Keratinocyte (primary cell): ENCODE results near the gene LRRTM3. TPM values are rescaled to one million over a fixed set of nuclear protein-coding genes. Genes with fewer than 3 reads are reported as not detected.

Source experiments
- DNase-seq: peaks from one replicate; pipeline ENCODE4 v3.0.0-alpha.2; 2011; ENCODE audit warnings: low read depth, missing footprints, low spot score
- FAIRE-seq: peaks from 2 replicates; lab custom pipeline; 2011; peaks lifted over from hg19 to GRCh38; lab: Jason Lieb, UNC
- H2AFZ ChIP-seq: 2 replicates; pipeline ENCODE4 v1.6.0; 2012; ENCODE audit warnings: low read length, control low read depth, inconsistent platforms; ENCODE audit not compliant: control insufficient read depth
- H3K27ac ChIP-seq: 2 replicates; pipeline ENCODE4 v1.5.1; 2011; ENCODE audit warnings: low read length; ENCODE audit not compliant: control insufficient read depth, insufficient read depth
- H3K27me3 ChIP-seq: 3 replicates; pipeline ENCODE4 v1.6.0; 2011; ENCODE audit warnings: low read length; ENCODE audit not compliant: control insufficient read depth, insufficient read depth; ENCODE audit errors: extremely low read depth
- H3K36me3 ChIP-seq, 2 experiments: 2 replicates in 1 of 2; 3 replicates in 1 of 2; pipeline ENCODE4 v1.5.1; 2011; ENCODE audit warnings: low read length in 2 of 2, mild to moderate bottlenecking in 1 of 2; ENCODE audit not compliant: control insufficient read depth in 2 of 2, insufficient read depth in 2 of 2; ENCODE audit errors: extremely low read depth in 1 of 2
- H3K4me1 ChIP-seq: 3 replicates; pipeline ENCODE4 v1.5.1; 2011; ENCODE audit warnings: low read length; ENCODE audit not compliant: control insufficient read depth, insufficient read depth; ENCODE audit errors: extremely low read depth
- H3K4me2 ChIP-seq: 3 replicates; pipeline ENCODE4 v1.6.0; 2011; ENCODE audit warnings: low read depth, low read length; ENCODE audit not compliant: control insufficient read depth, insufficient read depth; ENCODE audit errors: extremely low read depth
- H3K4me3 ChIP-seq, 3 experiments: fragments of 200-600 bp in 1 of 3; sonication (generic) in 1 of 3; 2 replicates in 2 of 3; 3 replicates in 1 of 3; pipeline ENCODE4 v1.5.1; 2011 to 2016; ENCODE audit warnings: low read length in 3 of 3, mild to moderate bottlenecking in 3 of 3, control low read depth in 2 of 3, inconsistent platforms in 1 of 3, low read depth in 1 of 3, mixed read lengths in 1 of 3, mixed run types in 1 of 3, moderate library complexity in 1 of 3; ENCODE audit not compliant: control insufficient read depth in 2 of 3, insufficient read depth in 2 of 3; ENCODE audit errors: extremely low read depth in 1 of 3
- H3K79me2 ChIP-seq: 2 replicates; pipeline ENCODE4 v1.6.0; 2012; ENCODE audit warnings: low read length; ENCODE audit not compliant: control insufficient read depth, insufficient read depth
- H3K9ac ChIP-seq: 3 replicates; pipeline ENCODE4 v1.6.0; 2011; ENCODE audit warnings: low read length; ENCODE audit not compliant: control insufficient read depth, insufficient read depth; ENCODE audit errors: extremely low read depth
- H3K9me1 ChIP-seq: 3 replicates; pipeline ENCODE4 v1.6.0; 2011; ENCODE audit warnings: low read length; ENCODE audit not compliant: control insufficient read depth, insufficient read depth; ENCODE audit errors: extremely low read depth
- H3K9me3 ChIP-seq: 2 replicates; pipeline ENCODE4 v1.5.1; 2012; ENCODE audit warnings: low read depth, low read length; ENCODE audit not compliant: control insufficient read depth
- H4K20me1 ChIP-seq: 3 replicates; pipeline ENCODE4 v1.6.0; 2011; ENCODE audit warnings: low read length; ENCODE audit not compliant: control insufficient read depth, insufficient read depth; ENCODE audit errors: extremely low read depth
- EZH2 ChIP-seq: IDR thresholded peaks from one replicate; pipeline ENCODE4 v1.6.1; 2012; ENCODE audit warnings: inconsistent platforms, mild to moderate bottlenecking, low read length, moderate library complexity
- dilution Hi-C: fragments of 300-500 bp; cut with MboI; formaldehyde crosslinking; loops from one replicate; pipeline ENCODE4 v1.7.0; 2020; ENCODE audit warnings: low sequenced_read_pairs; ENCODE audit not compliant: extremely low pct_ligation_motif_present
- polyA plus RNA-seq, 5 experiments: library from polyadenylated mRNA; depleted of rRNA in 3 of 5; stranded (reverse) in 3 of 5; stranded (forward) in 1 of 5; unstranded in 1 of 5; fragments of >200 nt; gene quantifications; 1 replicate in 1 of 5; 2 replicates in 3 of 5; 3 replicates in 1 of 5; pipeline versions ENCODE4 v1.2.1 to v1.2.3, GENCODE V29; 2011 to 2012; ENCODE audit warnings: missing spikeins in 2 of 5, low read depth in 1 of 5, low replicate concordance in 1 of 5
- TF ChIP-seq, protein P1 (sequence below), 3 experiments: IDR thresholded peaks in 1 of 3; conservative IDR thresholded peaks in 1 of 3; optimal IDR thresholded peaks in 1 of 3; 2 replicates in 2 of 3; 3 replicates in 1 of 3; pipeline versions ENCODE3 to v1.5.1; 2011; ENCODE audit warnings: low read length in 3 of 3, mild to moderate bottlenecking in 3 of 3, moderate library complexity in 2 of 3, control low read depth in 1 of 3, inconsistent platforms in 1 of 3; ENCODE audit not compliant: insufficient read depth in 2 of 3; ENCODE audit errors: extremely low read depth in 1 of 3

Gene LRRTM3
- polyA plus RNA-seq, 1 donor (not counting 4 experiments of a cell fraction or from before 2014, with no cell fraction given): not detected

DNA sequence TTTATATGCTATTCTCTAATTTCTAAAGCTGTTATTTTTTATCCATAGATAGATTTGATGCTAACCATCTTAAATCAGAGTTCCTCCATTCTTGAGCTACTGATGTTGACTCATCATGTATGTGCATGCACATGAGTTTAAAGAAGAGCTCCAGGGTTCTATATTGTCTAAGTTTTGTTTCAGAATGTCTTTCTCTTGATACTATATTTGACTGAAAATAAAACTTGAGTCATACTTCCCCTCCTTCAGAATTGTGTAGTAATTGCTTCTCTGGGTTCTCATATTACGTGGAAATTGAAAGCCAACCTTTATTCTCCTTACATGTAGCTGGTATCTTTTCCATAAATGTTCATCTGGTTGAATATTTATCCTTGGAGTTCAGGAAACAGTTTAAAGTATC, 89.4 kb downstream of the LRRTM3 start:
- H3K4me1 ChIP-seq: no peaks in the 10 kb centered on the region
- no peak for FAIRE-seq
- H3K9me1 ChIP-seq: no peaks in the 10 kb centered on the region
- H3K27ac ChIP-seq: no peak overlapping the region
- H2AFZ ChIP-seq: no peak overlapping the region
- H3K4me2 ChIP-seq: no peak overlapping the region
- no peaks in the 10 kb centered on the region for H3K9me3 ChIP-seq
- H3K79me2 ChIP-seq: no peaks in the 10 kb centered on the region
- DNase-seq: no peak
- H3K27me3 ChIP-seq: no peaks in the 10 kb centered on the region
- no peaks in the 10 kb centered on the region for H4K20me1 ChIP-seq
- dilution Hi-C loops: no loop called here
- H3K4me3 ChIP-seq: no peak overlapping the region
- no peaks in the 10 kb centered on the region for H3K36me3 ChIP-seq
- no peak for TF ChIP-seq EZH2
- TF ChIP-seq, protein P1, sequence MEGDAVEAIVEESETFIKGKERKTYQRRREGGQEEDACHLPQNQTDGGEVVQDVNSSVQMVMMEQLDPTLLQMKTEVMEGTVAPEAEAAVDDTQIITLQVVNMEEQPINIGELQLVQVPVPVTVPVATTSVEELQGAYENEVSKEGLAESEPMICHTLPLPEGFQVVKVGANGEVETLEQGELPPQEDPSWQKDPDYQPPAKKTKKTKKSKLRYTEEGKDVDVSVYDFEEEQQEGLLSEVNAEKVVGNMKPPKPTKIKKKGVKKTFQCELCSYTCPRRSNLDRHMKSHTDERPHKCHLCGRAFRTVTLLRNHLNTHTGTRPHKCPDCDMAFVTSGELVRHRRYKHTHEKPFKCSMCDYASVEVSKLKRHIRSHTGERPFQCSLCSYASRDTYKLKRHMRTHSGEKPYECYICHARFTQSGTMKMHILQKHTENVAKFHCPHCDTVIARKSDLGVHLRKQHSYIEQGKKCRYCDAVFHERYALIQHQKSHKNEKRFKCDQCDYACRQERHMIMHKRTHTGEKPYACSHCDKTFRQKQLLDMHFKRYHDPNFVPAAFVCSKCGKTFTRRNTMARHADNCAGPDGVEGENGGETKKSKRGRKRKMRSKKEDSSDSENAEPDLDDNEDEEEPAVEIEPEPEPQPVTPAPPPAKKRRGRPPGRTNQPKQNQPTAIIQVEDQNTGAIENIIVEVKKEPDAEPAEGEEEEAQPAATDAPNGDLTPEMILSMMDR (optimal IDR thresholded peaks at IDR 0.05 in 1 of 3, IDR thresholded peaks at IDR 0.05 in 1 of 3, conservative IDR thresholded peaks at IDR 0.05 in 1 of 3; ENCODE audit: extremely low read depth in 1 of 3, insufficient read depth in 2 of 3, low read length in 3 of 3): no peak
- no peak overlapping the region for H3K9ac ChIP-seq

DNA sequence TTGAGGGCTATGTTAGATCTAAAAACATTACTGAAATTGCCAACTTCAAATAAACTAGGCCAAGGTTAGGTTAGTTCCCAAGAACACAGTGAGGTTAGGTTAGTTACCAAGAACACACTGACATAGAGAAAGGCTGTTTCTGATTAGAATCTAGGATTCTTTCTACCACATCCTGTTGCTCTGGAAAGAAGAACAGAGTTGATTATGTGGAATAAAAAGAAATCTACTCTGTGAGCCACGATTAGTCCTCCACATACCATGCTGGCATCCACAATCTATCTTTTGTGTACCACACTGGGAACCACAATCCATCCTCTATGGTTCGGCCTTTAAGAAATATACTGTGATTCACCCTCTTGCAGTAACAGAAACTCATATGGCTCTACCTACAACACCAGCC, 91.4 kb downstream of the LRRTM3 start:
- FAIRE-seq: no peak
- dilution Hi-C loops: no loop called here

More for the DNA sequence above, 91.4 kb downstream of the LRRTM3 start:
- Histone ChIP-seq H3K4me3 (no peak overlapping the region), H4K20me1 (no peaks in the 10 kb centered on the region), H3K27ac (no peak overlapping the region), H3K79me2 (no peaks in the 10 kb centered on the region), H3K4me2 (no peak overlapping the region), H2AFZ (no peak overlapping the region), H3K9me1 (no peaks in the 10 kb centered on the region), H3K9ac (no peak overlapping the region), H3K36me3 (no peaks in the 10 kb centered on the region), H3K9me3 (no peaks in the 10 kb centered on the region), H3K4me1 (no peaks in the 10 kb centered on the region), H3K27me3 (no peaks in the 10 kb centered on the region)
- TF ChIP-seq EZH2: no peak
- TF ChIP-seq, protein P1 (optimal IDR thresholded peaks at IDR 0.05 in 1 of 3, IDR thresholded peaks at IDR 0.05 in 1 of 3, conservative IDR thresholded peaks at IDR 0.05 in 1 of 3; ENCODE audit: extremely low read depth in 1 of 3, insufficient read depth in 2 of 3, low read length in 3 of 3): no peak
- DNase-seq: no peak
